DND-41 (cell line): Measurements from ENCODE around the gene ATP6V0B.

ENCODE experiments used
- CTCF ChIP-seq: IDR thresholded peaks from 2 replicates; pipeline ENCODE4 v1.5.1; 2012; ENCODE audit warnings: borderline replicate concordance, low read length, moderate library complexity, mild to moderate bottlenecking; ENCODE audit not compliant: poor library complexity, severe bottlenecking; ENCODE audit errors: extremely low read depth
- EZH2 ChIP-seq: IDR thresholded peaks from 3 replicates; pipeline ENCODE4 v1.6.1; 2012; ENCODE audit warnings: borderline replicate concordance, low read depth, mild to moderate bottlenecking, moderate library complexity, low read length, inconsistent platforms; ENCODE audit not compliant: severe bottlenecking

GRCh38 chr1:43984855-43985254 is 10.1 kb downstream of the ATP6V0B start:
- TF ChIP-seq CTCF (no peak), EZH2 (no peak)
